Adrenal gland (tissue), 5 donors: Measurements from ENCODE around the gene CXCR5.

Experiments
- POLR2A ChIP-seq, 2 donors: fragments of 450-650 bp; IDR thresholded peaks; one replicate each; pipeline ENCODE4 v1.6.1; 2017; ENCODE audit warnings: antibody characterized with exemption in 2 of 2, mild to moderate bottlenecking in 2 of 2, moderate library complexity in 1 of 2
- TF ChIP-seq, protein P1 (sequence below), 6 experiments: fragments of 450-650 bp in 4 of 6; fragments of 200-600 bp in 2 of 6; sonication (generic) in 1 of 6; IDR thresholded peaks; 1 replicate in 5 of 6; 2 replicates in 1 of 6; pipeline versions ENCODE4 v1.5.1 to v1.8.0; 2016 to 2021; ENCODE audit warnings: antibody characterized with exemption in 6 of 6, mild to moderate bottlenecking in 2 of 6, moderate library complexity in 1 of 6
- donor health status: DM: no; HTN: no; CAD: no.

DNA sequence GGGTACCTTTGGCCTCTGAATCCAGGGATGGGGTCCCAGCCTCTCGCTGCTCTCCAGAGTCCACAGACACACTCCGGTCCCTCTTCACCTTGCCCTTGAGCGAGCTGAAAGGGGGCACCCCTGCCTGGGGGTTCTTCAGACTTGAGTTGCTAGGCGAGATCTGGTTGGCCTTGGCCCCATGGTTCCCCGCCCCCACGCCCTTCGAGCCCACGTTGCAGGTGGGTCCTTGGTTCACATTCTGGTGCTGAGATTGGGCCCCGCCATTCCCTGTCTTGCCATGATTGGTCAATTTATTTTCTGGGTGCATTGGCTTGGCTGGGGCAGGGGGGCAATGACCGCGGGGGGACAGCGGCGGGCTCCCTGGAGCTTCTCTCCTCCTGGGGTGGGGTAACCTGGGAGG lies 24.6 kb downstream of the CXCR5 start:
- TF ChIP-seq POLR2A (IDR thresholded peaks at IDR 0.05) = no peak
- TF ChIP-seq, protein P1, sequence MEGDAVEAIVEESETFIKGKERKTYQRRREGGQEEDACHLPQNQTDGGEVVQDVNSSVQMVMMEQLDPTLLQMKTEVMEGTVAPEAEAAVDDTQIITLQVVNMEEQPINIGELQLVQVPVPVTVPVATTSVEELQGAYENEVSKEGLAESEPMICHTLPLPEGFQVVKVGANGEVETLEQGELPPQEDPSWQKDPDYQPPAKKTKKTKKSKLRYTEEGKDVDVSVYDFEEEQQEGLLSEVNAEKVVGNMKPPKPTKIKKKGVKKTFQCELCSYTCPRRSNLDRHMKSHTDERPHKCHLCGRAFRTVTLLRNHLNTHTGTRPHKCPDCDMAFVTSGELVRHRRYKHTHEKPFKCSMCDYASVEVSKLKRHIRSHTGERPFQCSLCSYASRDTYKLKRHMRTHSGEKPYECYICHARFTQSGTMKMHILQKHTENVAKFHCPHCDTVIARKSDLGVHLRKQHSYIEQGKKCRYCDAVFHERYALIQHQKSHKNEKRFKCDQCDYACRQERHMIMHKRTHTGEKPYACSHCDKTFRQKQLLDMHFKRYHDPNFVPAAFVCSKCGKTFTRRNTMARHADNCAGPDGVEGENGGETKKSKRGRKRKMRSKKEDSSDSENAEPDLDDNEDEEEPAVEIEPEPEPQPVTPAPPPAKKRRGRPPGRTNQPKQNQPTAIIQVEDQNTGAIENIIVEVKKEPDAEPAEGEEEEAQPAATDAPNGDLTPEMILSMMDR (IDR thresholded peaks at IDR 0.05) = no peak
